Measurements from ENCODE around the gene FICD.

Gene FICD

DNA sequence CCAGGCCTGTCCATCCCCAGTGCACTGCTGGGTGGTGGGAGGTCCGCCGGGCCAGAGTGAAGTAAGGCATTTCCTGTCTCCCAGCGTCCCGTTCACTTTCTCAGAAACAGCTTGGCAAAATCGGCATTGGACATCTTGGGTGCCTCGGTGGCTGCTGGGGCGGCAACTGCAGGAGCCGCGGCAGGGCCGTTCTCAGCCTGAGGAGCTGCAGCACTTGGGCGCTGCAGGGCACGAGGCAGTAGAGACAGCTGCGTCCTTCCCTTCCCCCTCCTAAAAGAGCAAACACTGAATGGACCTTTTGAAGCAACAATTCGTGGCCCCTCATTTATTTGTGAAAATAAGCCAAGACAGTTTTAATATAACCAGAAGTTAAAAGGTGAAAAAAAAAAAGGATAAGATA, 8.3 kb downstream of the FICD start:
- FAIRE-seq (no peak), DNase-seq (ENCODE audit: insufficient read length, low spot score) (no peak)
- TF ChIP-seq, protein P1, sequence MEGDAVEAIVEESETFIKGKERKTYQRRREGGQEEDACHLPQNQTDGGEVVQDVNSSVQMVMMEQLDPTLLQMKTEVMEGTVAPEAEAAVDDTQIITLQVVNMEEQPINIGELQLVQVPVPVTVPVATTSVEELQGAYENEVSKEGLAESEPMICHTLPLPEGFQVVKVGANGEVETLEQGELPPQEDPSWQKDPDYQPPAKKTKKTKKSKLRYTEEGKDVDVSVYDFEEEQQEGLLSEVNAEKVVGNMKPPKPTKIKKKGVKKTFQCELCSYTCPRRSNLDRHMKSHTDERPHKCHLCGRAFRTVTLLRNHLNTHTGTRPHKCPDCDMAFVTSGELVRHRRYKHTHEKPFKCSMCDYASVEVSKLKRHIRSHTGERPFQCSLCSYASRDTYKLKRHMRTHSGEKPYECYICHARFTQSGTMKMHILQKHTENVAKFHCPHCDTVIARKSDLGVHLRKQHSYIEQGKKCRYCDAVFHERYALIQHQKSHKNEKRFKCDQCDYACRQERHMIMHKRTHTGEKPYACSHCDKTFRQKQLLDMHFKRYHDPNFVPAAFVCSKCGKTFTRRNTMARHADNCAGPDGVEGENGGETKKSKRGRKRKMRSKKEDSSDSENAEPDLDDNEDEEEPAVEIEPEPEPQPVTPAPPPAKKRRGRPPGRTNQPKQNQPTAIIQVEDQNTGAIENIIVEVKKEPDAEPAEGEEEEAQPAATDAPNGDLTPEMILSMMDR (IDR thresholded peaks at IDR 0.05; ENCODE audit: insufficient read depth, missing control alignments): no peak

DNA sequence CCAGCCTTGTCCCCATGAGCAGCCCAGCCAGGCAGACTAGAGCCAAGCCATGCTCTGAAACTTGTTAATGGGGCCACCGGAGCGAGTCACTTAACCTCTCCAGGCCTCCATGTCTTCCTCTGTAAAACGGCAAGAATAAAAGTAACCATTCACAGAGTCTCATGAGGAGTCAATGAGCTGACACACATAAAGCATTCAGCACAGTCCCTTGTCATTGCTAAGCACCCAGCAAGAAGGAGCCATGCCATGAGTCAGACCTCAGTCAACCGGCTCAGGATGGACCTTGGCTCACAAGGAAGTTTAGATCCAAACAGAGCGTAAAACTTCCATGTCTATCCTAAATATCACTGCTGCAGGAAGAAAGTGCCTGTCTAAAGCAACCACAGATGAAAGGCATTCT, 10.6 kb downstream of the FICD start:
- TF ChIP-seq, protein P1 (IDR thresholded peaks at IDR 0.05; ENCODE audit: insufficient read depth, missing control alignments): no peak
- DNase-seq (ENCODE audit: insufficient read length, low spot score): no peak
- FAIRE-seq: no peak

DNA sequence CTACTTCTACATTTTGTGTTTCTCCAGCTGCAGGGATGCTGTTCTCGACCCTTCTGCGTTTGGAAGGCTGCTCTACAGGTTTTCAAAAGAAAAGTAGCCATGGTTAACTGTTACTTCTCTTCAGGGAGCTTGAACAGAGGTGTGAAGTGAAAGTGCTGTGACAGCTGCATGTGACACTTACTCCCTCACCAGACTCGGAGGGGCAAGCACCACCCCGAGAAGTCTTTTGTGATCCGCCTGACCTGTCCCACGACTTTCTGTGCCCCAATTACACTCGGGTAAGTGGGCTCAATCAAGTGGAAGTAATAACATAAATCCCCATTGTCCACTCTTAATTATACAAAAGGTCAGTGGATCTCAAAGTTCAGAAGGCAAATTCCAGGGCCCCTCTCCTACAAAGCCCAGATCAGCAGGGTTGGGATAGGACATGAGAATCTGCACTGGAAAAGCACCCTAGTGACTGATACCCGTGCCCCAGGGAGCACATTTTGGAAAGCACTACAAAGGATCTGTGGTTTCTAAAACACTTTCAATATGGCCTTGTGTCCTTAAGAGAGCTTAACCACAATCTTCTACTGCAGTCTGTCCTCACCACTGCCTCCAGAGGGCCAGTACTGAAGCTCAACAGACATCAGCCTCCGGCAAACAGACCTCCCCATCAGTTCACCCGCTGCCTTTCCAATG, 11.5 kb downstream of the FICD start:
- DNase-seq (ENCODE audit: insufficient read length, low spot score) (no peak), FAIRE-seq (no peak)
- TF ChIP-seq, protein P1 (IDR thresholded peaks at IDR 0.05; ENCODE audit: insufficient read depth, missing control alignments): no peak

DNA sequence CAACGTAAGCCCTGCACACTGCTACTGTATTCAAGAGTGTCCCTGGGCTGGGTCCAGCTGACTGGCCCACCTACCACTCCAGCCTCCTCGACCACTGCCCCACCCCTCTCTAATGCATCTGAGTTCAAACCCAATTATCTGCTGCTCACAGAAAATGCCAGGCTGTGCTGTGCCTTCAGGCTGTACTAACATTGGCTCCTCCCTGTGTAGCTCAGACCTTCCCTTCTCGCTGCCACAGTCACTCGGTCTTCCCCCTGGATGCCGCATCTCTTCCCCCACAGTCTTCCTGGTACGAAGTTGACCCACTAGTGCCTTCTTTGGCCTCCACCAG, 12.1 kb downstream of the FICD start:
- FAIRE-seq (no peak), DNase-seq (ENCODE audit: insufficient read length, low spot score) (no peak)
- TF ChIP-seq, protein P1 (IDR thresholded peaks at IDR 0.05; ENCODE audit: insufficient read depth, missing control alignments): no peak

DNA sequence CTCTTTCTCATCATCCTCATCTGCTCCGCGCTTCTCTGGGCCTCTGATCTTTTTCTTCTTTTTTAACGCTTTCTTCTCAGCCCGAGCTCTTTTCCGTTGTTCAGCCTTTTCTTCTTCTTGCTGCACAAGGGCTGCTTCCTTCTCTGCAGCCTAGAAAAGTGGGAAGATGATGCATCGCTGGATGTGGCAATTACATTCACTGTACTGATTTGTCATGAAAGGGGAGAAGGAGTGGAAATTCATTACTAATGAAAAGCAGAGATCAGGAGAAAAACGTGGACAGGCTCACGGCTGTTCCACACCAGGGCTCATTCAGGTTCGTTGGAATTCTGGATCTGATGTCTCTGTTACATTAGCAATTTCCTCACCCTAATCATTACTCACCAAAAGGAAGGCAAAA, 15.1 kb downstream of the FICD start:
- DNase-seq (ENCODE audit: insufficient read length, low spot score) (no peak), FAIRE-seq (no peak)

DNA sequence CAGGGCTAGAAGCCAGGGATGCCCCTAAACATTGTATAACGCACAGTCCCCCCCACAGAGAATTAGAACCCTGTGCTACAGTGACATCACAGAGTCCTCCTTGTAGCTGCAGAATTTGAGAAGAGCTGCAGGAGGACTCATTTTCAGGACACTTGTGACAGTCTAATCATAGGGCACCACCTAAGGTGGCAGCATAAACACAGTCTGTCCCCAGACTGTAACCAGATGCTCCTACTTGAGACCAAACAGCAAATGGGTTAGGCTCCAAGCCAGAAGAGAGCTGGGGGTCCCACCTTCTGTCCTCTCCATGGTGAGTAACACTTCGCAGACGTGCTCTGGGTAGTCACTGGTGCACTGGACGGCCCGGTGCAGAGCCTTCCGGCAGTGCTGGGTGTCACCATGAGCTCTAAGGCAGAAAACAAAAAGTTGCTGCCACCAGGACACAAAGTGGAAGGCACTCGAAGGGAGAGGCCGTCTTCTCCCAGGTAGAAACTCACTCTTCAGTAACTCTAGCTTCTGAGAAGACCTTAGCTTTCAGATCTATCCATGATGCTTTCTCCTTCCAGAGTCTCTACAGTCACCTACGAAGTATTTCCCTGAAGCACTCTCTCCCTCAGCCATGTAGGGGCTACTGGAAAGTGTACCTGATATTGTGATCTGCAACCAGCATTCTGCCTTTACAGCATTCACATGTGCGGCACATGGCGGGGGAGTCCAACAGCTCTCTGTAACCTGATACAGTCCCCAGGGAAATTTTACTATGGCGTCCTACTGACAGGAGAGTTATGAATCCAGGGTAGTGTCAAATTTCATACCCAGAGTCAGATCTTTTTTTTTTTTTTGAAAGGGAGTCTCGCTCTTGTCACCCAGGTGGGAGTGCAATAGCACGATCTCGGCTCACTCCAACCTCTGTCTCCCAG, 17.1 kb downstream of the FICD start:
- DNase-seq (ENCODE audit: insufficient read length, low spot score): no peak
- no peak for FAIRE-seq
- TF ChIP-seq, protein P1 (IDR thresholded peaks at IDR 0.05; ENCODE audit: insufficient read depth, missing control alignments): no peak

More for the DNA sequence above, 15.1 kb downstream of the FICD start:
- TF ChIP-seq, protein P1 (IDR thresholded peaks at IDR 0.05; ENCODE audit: insufficient read depth, missing control alignments): no peak

DNA sequence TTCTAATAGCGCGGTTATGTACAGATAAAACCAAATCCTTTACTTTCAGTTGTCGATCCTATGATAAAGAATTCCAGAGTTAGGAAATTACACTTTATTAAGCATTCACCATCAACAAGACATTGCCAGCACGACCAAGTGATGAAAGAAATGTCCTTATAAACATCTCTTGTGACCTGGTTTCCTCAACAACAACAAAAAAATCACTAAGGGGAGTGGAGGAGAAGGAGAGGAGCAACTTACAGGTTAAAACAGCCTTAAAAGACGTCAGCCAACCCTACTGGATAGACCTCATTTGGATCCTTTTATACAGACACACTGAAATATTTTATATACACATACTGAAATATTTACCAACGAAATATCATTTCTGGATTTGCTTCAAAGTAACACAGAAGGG, 23.1 kb downstream of the FICD start:
- DNase-seq (ENCODE audit: insufficient read length, low spot score) (no peak), FAIRE-seq (no peak)
- TF ChIP-seq, protein P1 (IDR thresholded peaks at IDR 0.05; ENCODE audit: insufficient read depth, missing control alignments): no peak

All from D721Med (cell line).